GM12892 (cell line): ENCODE data around the gene NKD1.

Experiments used
- POLR2A ChIP-seq: IDR thresholded peaks from 2 replicates; pipeline ENCODE4 v1.6.1; 2011; ENCODE audit warnings: low read depth, low read length, control low read depth
- POLR2AphosphoS5 ChIP-seq: IDR thresholded peaks from 2 replicates; pipeline ENCODE4 v1.6.1; 2011; ENCODE audit warnings: low read depth, low read length, control low read depth
- TAF1 ChIP-seq: IDR thresholded peaks from 2 replicates; pipeline ENCODE4 v1.6.1; 2011; ENCODE audit warnings: low read depth, mild to moderate bottlenecking, control low read depth, low read length, borderline replicate concordance

- TF ChIP-seq TAF1 (no peak), POLR2A (no peak), POLR2AphosphoS5 (no peak)
These were observed 25.1 kb downstream of the NKD1 start for GRCh38 chr16:50573279-50573678.
